HEK293 (cell line): ENCODE measurements around the gene OPCML.

Source experiments
- CTCF ChIA-PET: fragments of 350-600 bp; formaldehyde crosslinking; extraction: SDS; loops from one replicate; lab custom pipeline; 2021; ENCODE audit warnings: antibody characterized with exemption; lab: Yijun Ruan, JAX
- POLR2A ChIA-PET: fragments of 300-600 bp; formaldehyde crosslinking; extraction: SDS; loops from one replicate; lab custom pipeline; 2020; ENCODE audit warnings: antibody characterized with exemption, inconsistent platforms; lab: Yijun Ruan, JAX
- H3K27ac ChIP-seq: fragments of 200-500 bp; sonication (Bioruptor generic); 2 replicates; pipeline ENCODE4 v1.5.1; 2014; ENCODE audit warnings: low read depth, low read length, control low read depth, inconsistent platforms; ENCODE audit errors: extremely low read depth
- H3K36me3 ChIP-seq, 2 experiments: fragments of 200-500 bp in 1 of 2; sonication (Bioruptor generic) in 1 of 2; 1 replicate in 1 of 2; 2 replicates in 1 of 2; pipeline ENCODE4 v1.5.1; 2014 to 2017; ENCODE audit warnings: inconsistent platforms in 2 of 2, low read length in 2 of 2; ENCODE audit not compliant: control insufficient read depth in 2 of 2, insufficient read depth in 1 of 2
- H3K4me1 ChIP-seq: fragments of 200-500 bp; sonication (Bioruptor generic); 2 replicates; pipeline ENCODE4 v1.5.1; 2014; ENCODE audit warnings: mild to moderate bottlenecking, low read length, inconsistent platforms; ENCODE audit not compliant: control insufficient read depth, insufficient read depth
- H3K4me3 ChIP-seq: 2 replicates; pipeline ENCODE4 v1.5.1; 2011; ENCODE audit warnings: low read depth, mild to moderate bottlenecking, control low read depth, low read length, moderate library complexity
- H3K9me3 ChIP-seq: fragments of 200-500 bp; sonication (Bioruptor generic); 2 replicates; pipeline ENCODE4 v1.5.1; 2014; ENCODE audit warnings: low read depth, low read length, inconsistent platforms; ENCODE audit not compliant: control insufficient read depth, insufficient read depth
- HOXA7 ChIP-seq: sonication (generic); formaldehyde crosslinking; IDR thresholded peaks from 2 replicates; pipeline ENCODE4 v1.8.1; 2022; ENCODE audit warnings: missing genetic modification reagents, borderline replicate concordance
- KLF9 ChIP-seq: fragments of 450-650 bp; formaldehyde crosslinking; IDR thresholded peaks from 2 replicates; pipeline ENCODE4 v1.5.1; 2016; ENCODE audit warnings: missing biosample characterization, missing genetic modification characterization, low read depth
- MEIS1 ChIP-seq: sonication (generic); formaldehyde crosslinking; IDR thresholded peaks from 2 replicates; pipeline ENCODE4 v1.8.1; 2022; ENCODE audit warnings: missing genetic modification reagents, mild to moderate bottlenecking, borderline replicate concordance
- SCRT2 ChIP-seq: fragments of 450-650 bp; formaldehyde crosslinking; IDR thresholded peaks from 2 replicates; pipeline ENCODE4 v1.5.1; 2016; ENCODE audit warnings: missing biosample characterization, missing genetic modification characterization
- SP7 ChIP-seq: fragments of 450-650 bp; formaldehyde crosslinking; IDR thresholded peaks from 2 replicates; pipeline ENCODE4 v1.5.1; 2016; ENCODE audit warnings: missing biosample characterization, missing genetic modification characterization
- YY2 ChIP-seq: fragments of 450-650 bp; formaldehyde crosslinking; IDR thresholded peaks from 2 replicates; pipeline ENCODE4 v1.5.1; 2016; ENCODE audit warnings: missing biosample characterization, missing genetic modification characterization
- ZBTB1 ChIP-seq: fragments of 450-650 bp; formaldehyde crosslinking; IDR thresholded peaks from 2 replicates; pipeline ENCODE4 v1.5.1; 2016; ENCODE audit warnings: missing biosample characterization, missing genetic modification characterization
- ZNF155 ChIP-seq: fragments of 450-650 bp; formaldehyde crosslinking; IDR thresholded peaks from 2 replicates; pipeline ENCODE4 v1.5.1; 2016; ENCODE audit warnings: missing biosample characterization, missing genetic modification characterization
- ZNF223 ChIP-seq: fragments of 450-650 bp; formaldehyde crosslinking; IDR thresholded peaks from 2 replicates; pipeline ENCODE4 v1.5.1; 2016; ENCODE audit warnings: missing biosample characterization, missing genetic modification characterization
- ZNF350 ChIP-seq: fragments of 450-650 bp; formaldehyde crosslinking; IDR thresholded peaks from 2 replicates; pipeline ENCODE4 v1.5.0; 2017; ENCODE audit warnings: missing biosample characterization, mild to moderate bottlenecking, missing genetic modification characterization
- ZNF398 ChIP-seq: fragments of 450-650 bp; formaldehyde crosslinking; IDR thresholded peaks from 2 replicates; pipeline ENCODE4 v1.5.1; 2017; ENCODE audit warnings: missing biosample characterization, missing genetic modification characterization
- ZNF433 ChIP-seq: fragments of 450-650 bp; formaldehyde crosslinking; IDR thresholded peaks from 2 replicates; pipeline ENCODE4 v1.5.1; 2016; ENCODE audit warnings: missing biosample characterization, missing genetic modification characterization, low read depth
- ZNF521 ChIP-seq: fragments of 450-650 bp; formaldehyde crosslinking; IDR thresholded peaks from 2 replicates; pipeline ENCODE4 v1.5.1; 2017; ENCODE audit warnings: missing biosample characterization, mild to moderate bottlenecking, missing genetic modification characterization
- ZNF585B ChIP-seq: fragments of 450-650 bp; formaldehyde crosslinking; IDR thresholded peaks from 2 replicates; pipeline ENCODE4 v1.5.1; 2016; ENCODE audit warnings: missing biosample characterization, missing genetic modification characterization
- ZNF610 ChIP-seq: fragments of 450-650 bp; formaldehyde crosslinking; IDR thresholded peaks from 2 replicates; pipeline ENCODE4 v1.5.1; 2016; ENCODE audit warnings: missing biosample characterization, missing genetic modification characterization, borderline replicate concordance
- ZNF658 ChIP-seq: fragments of 450-650 bp; formaldehyde crosslinking; IDR thresholded peaks from 2 replicates; pipeline ENCODE4; 2016; ENCODE audit warnings: missing biosample characterization, missing genetic modification characterization
- ZNF785 ChIP-seq: fragments of 450-650 bp; formaldehyde crosslinking; IDR thresholded peaks from 2 replicates; pipeline ENCODE4 v1.5.1; 2016; ENCODE audit warnings: missing biosample characterization, missing genetic modification characterization
- ZNF791 ChIP-seq: fragments of 450-650 bp; formaldehyde crosslinking; IDR thresholded peaks from 2 replicates; pipeline ENCODE4 v1.5.1; 2016; ENCODE audit warnings: missing biosample characterization, missing genetic modification characterization
- ZNF792 ChIP-seq: fragments of 450-650 bp; formaldehyde crosslinking; IDR thresholded peaks from 2 replicates; pipeline ENCODE4 v1.5.1; 2016; ENCODE audit warnings: missing biosample characterization, missing genetic modification characterization
- ZXDB ChIP-seq: fragments of 450-650 bp; formaldehyde crosslinking; IDR thresholded peaks from 2 replicates; pipeline ENCODE4 v1.5.1; 2016; ENCODE audit warnings: missing biosample characterization, missing genetic modification characterization
- TF ChIP-seq, protein P1 (sequence below): fragments of 450-650 bp; formaldehyde crosslinking; IDR thresholded peaks from 2 replicates; pipeline ENCODE4 v1.5.0; 2017; ENCODE audit warnings: missing biosample characterization, missing genetic modification characterization, borderline replicate concordance
- TF ChIP-seq, protein P2 (sequence below): fragments of 450-650 bp; formaldehyde crosslinking; IDR thresholded peaks from 2 replicates; pipeline ENCODE4 v1.5.1; 2016; ENCODE audit warnings: missing biosample characterization, missing genetic modification characterization

Gene OPCML

GRCh38 chr11:132490978-132491377 is 1041.3 kb downstream of the OPCML start (continued):
- TF ChIP-seq SCRT2 (tag by site-specific recombination) (no peak), MEIS1 (CRISPR knock-in tag) (no peak), ZNF433 (tag by site-specific recombination) (no peak), ZNF791 (tag by site-specific recombination) (no peak)
- TF ChIP-seq, protein P1, sequence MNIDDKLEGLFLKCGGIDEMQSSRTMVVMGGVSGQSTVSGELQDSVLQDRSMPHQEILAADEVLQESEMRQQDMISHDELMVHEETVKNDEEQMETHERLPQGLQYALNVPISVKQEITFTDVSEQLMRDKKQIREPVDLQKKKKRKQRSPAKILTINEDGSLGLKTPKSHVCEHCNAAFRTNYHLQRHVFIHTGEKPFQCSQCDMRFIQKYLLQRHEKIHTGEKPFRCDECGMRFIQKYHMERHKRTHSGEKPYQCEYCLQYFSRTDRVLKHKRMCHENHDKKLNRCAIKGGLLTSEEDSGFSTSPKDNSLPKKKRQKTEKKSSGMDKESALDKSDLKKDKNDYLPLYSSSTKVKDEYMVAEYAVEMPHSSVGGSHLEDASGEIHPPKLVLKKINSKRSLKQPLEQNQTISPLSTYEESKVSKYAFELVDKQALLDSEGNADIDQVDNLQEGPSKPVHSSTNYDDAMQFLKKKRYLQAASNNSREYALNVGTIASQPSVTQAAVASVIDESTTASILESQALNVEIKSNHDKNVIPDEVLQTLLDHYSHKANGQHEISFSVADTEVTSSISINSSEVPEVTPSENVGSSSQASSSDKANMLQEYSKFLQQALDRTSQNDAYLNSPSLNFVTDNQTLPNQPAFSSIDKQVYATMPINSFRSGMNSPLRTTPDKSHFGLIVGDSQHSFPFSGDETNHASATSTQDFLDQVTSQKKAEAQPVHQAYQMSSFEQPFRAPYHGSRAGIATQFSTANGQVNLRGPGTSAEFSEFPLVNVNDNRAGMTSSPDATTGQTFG (tag by site-specific recombination) = no peak

DNA sequence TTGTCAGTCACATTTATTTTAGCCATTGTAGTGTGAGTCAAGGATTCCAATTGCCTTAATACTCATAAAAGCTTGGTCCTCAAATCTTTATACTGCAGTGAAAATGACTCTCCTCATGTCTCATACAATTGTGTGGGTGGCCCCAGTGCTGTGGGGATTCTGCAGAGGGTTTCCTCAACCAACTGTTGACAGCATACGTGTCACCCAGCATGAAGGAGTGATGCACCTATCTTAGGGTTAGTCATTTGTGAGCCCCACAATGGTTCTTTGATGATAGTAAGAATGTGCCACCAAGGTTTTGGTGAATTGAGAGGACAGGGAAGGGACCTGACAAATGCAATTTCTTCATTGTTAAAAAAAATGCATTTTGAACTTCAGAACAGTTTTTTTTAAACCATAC is 1046.2 kb downstream of the OPCML start:
- POLR2A ChIA-PET = no interaction called here

DNA sequence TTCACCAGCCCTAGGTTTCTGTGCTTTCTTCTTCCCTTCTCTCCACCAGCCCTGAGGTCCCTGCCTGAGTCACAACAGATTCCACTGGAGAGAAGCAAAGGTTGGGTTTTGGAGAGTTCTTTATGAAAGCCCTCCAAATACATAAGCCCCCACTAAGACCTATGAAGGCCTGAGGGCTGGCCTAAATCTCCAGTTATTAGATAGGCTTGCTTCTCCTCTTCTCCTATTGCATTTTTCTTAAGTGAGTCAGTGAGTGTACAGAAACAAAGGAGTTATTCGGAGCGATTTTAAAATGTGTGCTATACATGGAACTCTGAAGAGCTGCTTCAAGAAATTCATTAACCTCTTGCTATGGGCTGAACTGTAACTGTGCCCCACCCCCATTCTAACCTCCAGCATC is 1057.3 kb downstream of the OPCML start:
- Histone ChIP-seq H3K9me3 (no peaks in the 10 kb centered on the region), H3K27ac (no peak overlapping the region)
- TF ChIP-seq HOXA7 (CRISPR knock-in tag) = no peak
- TF ChIP-seq ZNF223 = no peak
- TF ChIP-seq KLF9 = no peak
- TF ChIP-seq ZNF785 (tag by site-specific recombination) = no peak
- no peak for TF ChIP-seq ZNF521 (tag by site-specific recombination)
- no peak for TF ChIP-seq ZNF350 (tag by site-specific recombination)
- TF ChIP-seq ZNF155 = no peak
- no peak for TF ChIP-seq ZXDB
- no peak for TF ChIP-seq ZNF610 (tag by site-specific recombination)
- TF ChIP-seq, all 188 proteins: peak for 0
- ChIA-PET POLR2A (no interaction called here), CTCF (no interaction called here)
- Histone ChIP-seq H3K4me3 (no peak overlapping the region), H3K36me3 (no peaks in the 10 kb centered on the region), H3K4me1 (no peaks in the 10 kb centered on the region)

More for the DNA sequence above, 1046.2 kb downstream of the OPCML start:
- no peak overlapping the region for H3K27ac ChIP-seq
- H3K4me1 ChIP-seq = no peaks in the 10 kb centered on the region
- H3K36me3 ChIP-seq = no peaks in the 10 kb centered on the region
- H3K4me3 ChIP-seq = no peak overlapping the region
- no peak for TF ChIP-seq ZNF792 (tag by site-specific recombination)
- CTCF ChIA-PET = no interaction called here
- no peaks in the 10 kb centered on the region for H3K9me3 ChIP-seq

GRCh38 chr11:132472411-132473172 is 1059.7 kb downstream of the OPCML start:
- Histone ChIP-seq H3K4me1 (no peaks in the 10 kb centered on the region), H3K27ac (no peak overlapping the region), H3K9me3 (no peaks in the 10 kb centered on the region), H3K4me3 (no peak overlapping the region), H3K36me3 (no peaks in the 10 kb centered on the region)
- ChIA-PET POLR2A (no interaction called here), CTCF (interaction anchor here (0.6 to 0.9 kb wide), 2 partner anchors 26 to 70 kb away, joined by 3 read pairs; no protein-coding TSS in a partner anchor)
- TF ChIP-seq ZNF658 (tag by site-specific recombination) = no peak
- TF ChIP-seq ZNF398 (tag by site-specific recombination) = no peak
- TF ChIP-seq, protein P2, sequence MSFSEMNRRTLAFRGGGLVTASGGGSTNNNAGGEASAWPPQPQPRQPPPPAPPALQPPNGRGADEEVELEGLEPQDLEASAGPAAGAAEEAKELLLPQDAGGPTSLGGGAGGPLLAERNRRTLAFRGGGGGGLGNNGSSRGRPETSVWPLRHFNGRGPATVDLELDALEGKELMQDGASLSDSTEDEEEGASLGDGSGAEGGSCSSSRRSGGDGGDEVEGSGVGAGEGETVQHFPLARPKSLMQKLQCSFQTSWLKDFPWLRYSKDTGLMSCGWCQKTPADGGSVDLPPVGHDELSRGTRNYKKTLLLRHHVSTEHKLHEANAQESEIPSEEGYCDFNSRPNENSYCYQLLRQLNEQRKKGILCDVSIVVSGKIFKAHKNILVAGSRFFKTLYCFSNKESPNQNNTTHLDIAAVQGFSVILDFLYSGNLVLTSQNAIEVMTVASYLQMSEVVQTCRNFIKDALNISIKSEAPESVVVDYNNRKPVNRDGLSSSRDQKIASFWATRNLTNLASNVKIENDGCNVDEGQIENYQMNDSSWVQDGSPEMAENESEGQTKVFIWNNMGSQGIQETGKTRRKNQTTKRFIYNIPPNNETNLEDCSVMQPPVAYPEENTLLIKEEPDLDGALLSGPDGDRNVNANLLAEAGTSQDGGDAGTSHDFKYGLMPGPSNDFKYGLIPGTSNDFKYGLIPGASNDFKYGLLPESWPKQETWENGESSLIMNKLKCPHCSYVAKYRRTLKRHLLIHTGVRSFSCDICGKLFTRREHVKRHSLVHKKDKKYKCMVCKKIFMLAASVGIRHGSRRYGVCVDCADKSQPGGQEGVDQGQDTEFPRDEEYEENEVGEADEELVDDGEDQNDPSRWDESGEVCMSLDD = no peak
- TF ChIP-seq SP7 (tag by site-specific recombination) = no peak
- TF ChIP-seq YY2 (tag by site-specific recombination) = no peak
- TF ChIP-seq ZBTB1 (tag by site-specific recombination) = no peak
- TF ChIP-seq ZNF585B (tag by site-specific recombination) = no peak
